Measurements from ENCODE around the gene SEH1L. TPM values are rescaled to one million over a fixed set of nuclear protein-coding genes. Genes with fewer than 3 reads are reported as not detected.
"Not testable (repeated sequence)": the region's sequence is repeated elsewhere in the genome, so short reads cannot be mapped to it uniquely, and the experiment has no call there.

The SEH1L gene
- 10 to 100 TPM in 1 of 2 donors, 1 to 10 TPM in 1; 7.9 to 23.9 TPM for total RNA-seq

GRCh38 chr18:12947285-12948049 lies at the start of gene SEH1L:
Gene SEH1L, plus strand, starts transcription at chr18:12948011. Its CDS starts 111 bp downstream, at chr18:12948122.
- intact Hi-C loops (cut with DNase I): no loop called here
- TF ChIP-seq POLR2A (IDR thresholded peaks at IDR 0.05): peak; percentile 56 to 86 (median 86)
- TF ChIP-seq CTCF (IDR thresholded peaks at IDR 0.05): no peak
- peak; percentile 89 for ATAC-seq
- peak within 1 kb of the TSS; percentile 42 to 74 for H3K4me3 ChIP-seq
- H3K27ac ChIP-seq: peak within 1 kb of the TSS; percentile 91 to 100 (median 96)
- peak; percentile 99 to 100 (median 100) for DNase-seq
- no peaks in the 10 kb centered on the region for H3K9me3 ChIP-seq
- peaks cover 38% of the 10 kb centered on the region for H3K4me1 ChIP-seq
- no peaks in the 10 kb centered on the region for H3K36me3 ChIP-seq (replicated peaks in 1 of 2; ENCODE audit: insufficient read depth in 1 of 2, low read depth in 2 of 2)
- WGBS, 2 donors: 0 to 1% methylated on average over 33 to 53 of the region's 58 CpGs
- no peaks in the 10 kb centered on the region for H3K27me3 ChIP-seq

GRCh38 chr18:12901208-12901607 lies 46.6 kb upstream of the SEH1L start:
- H3K4me3 ChIP-seq; DNase-seq; ATAC-seq; H3K36me3 ChIP-seq (replicated peaks in 1 of 2; ENCODE audit: insufficient read depth in 1 of 2, low read depth in 2 of 2); H3K27me3 ChIP-seq; H3K4me1 ChIP-seq; intact Hi-C loops (cut with DNase I); H3K27ac ChIP-seq; H3K9me3 ChIP-seq: not testable (repeated sequence)
- 88 to 89% methylated on average over 12 of the region's 12 CpGs for WGBS, 2 donors

- H3K9me3 ChIP-seq: no peaks in the 10 kb centered on the region
- 64 to 65% methylated on average over 8 of the region's 8 CpGs for WGBS, 2 donors
- no peaks in the 10 kb centered on the region for H3K4me1 ChIP-seq
- H3K27me3 ChIP-seq: no peaks in the 10 kb centered on the region
- H3K4me3 ChIP-seq: no peak overlapping the region
- DNase-seq (no peak), ATAC-seq (no peak)
- intact Hi-C loops (cut with DNase I): no loop called here
- H3K27ac ChIP-seq: no peak overlapping the region
- H3K36me3 ChIP-seq (replicated peaks in 1 of 2; ENCODE audit: insufficient read depth in 1 of 2, low read depth in 2 of 2): no peaks in the 10 kb centered on the region
- TF ChIP-seq CTCF (IDR thresholded peaks at IDR 0.05) (no peak), POLR2A (IDR thresholded peaks at IDR 0.05) (no peak)
Observed at GRCh38 chr18:12904012-12904516, 43.7 kb upstream of the SEH1L start.

- no peak for ATAC-seq
- no peak overlapping the region for H3K27ac ChIP-seq
- WGBS, 2 donors: 70 to 79% methylated on average over 4 of the region's 4 CpGs
- peaks cover 6% of the 10 kb centered on the region for H3K4me1 ChIP-seq
- intact Hi-C loops (cut with DNase I): no loop called here
- no peak for DNase-seq
- no peaks in the 10 kb centered on the region for H3K9me3 ChIP-seq
- no peak for TF ChIP-seq POLR2A (IDR thresholded peaks at IDR 0.05)
- no peak for TF ChIP-seq CTCF (IDR thresholded peaks at IDR 0.05)
- no peak overlapping the region for H3K4me3 ChIP-seq
- peaks cover 0 to 5% of the 10 kb centered on the region in 2 donors for H3K27me3 ChIP-seq
- no peaks in the 10 kb centered on the region for H3K36me3 ChIP-seq (replicated peaks in 1 of 2; ENCODE audit: insufficient read depth in 1 of 2, low read depth in 2 of 2)
Observed at GRCh38 chr18:12906119-12906518, 41.7 kb upstream of the SEH1L start.

- TF ChIP-seq POLR2A (IDR thresholded peaks at IDR 0.05) (no peak), CTCF (IDR thresholded peaks at IDR 0.05) (no peak)
- no peak for ATAC-seq
- WGBS, 2 donors: 69 to 77% methylated on average over 5 to 9 of the region's 10 CpGs
- no peak for DNase-seq
- Histone ChIP-seq H3K27ac (no peak overlapping the region), H3K4me1 (peaks cover 13% of the 10 kb centered on the region), H3K27me3 (peaks cover 0 to 9% of the 10 kb centered on the region in 2 donors), H3K4me3 (no peak overlapping the region), H3K9me3 (no peaks in the 10 kb centered on the region), H3K36me3 (replicated peaks in 1 of 2; ENCODE audit: insufficient read depth in 1 of 2, low read depth in 2 of 2) (no peaks in the 10 kb centered on the region)
- intact Hi-C loops (cut with DNase I): no loop called here
Observed at GRCh38 chr18:12906773-12907172, 41.0 kb upstream of the SEH1L start.

Measured in body of pancreas (tissue), 4 donors.